HG02610 (cell line): ENCODE measurements around the gene TUFT1.
"Not testable (repeated sequence)": the region's sequence is repeated elsewhere in the genome, so short reads cannot be mapped to it uniquely, and the experiment has no call there.

ENCODE experiments used
- ATAC-seq: cut with Tn5 transposase; IDR thresholded peaks from one replicate; pipeline ENCODE4 v1.9.1; 2021; ENCODE audit warnings: mild to moderate bottlenecking, moderate library complexity; ENCODE audit not compliant: unreplicated experiment

Gene TUFT1

GRCh38 chr1:151613282-151613780 is 73.2 kb downstream of the TUFT1 start:
- ATAC-seq, result no peak

GRCh38 chr1:151615711-151616504 is 75.8 kb downstream of the TUFT1 start:
- no peak for ATAC-seq

- ATAC-seq, result no peak
These were observed 76.4 kb downstream of the TUFT1 start for GRCh38 chr1:151616505-151616849.

- ATAC-seq, result no peak
These were observed 77.9 kb downstream of the TUFT1 start for GRCh38 chr1:151618003-151618402.

- no peak for ATAC-seq
These were observed 78.4 kb downstream of the TUFT1 start for GRCh38 chr1:151618470-151618869.

GRCh38 chr1:151618996-151619395 is 78.9 kb downstream of the TUFT1 start:
- not testable (repeated sequence) for ATAC-seq

GRCh38 chr1:151619489-151620093 is 79.5 kb downstream of the TUFT1 start:
- no peak for ATAC-seq

GRCh38 chr1:151620286-151620685 is 80.2 kb downstream of the TUFT1 start:
- no peak for ATAC-seq

GRCh38 chr1:151621351-151621750 is 81.2 kb downstream of the TUFT1 start:
- no peak for ATAC-seq

- no peak for ATAC-seq
These were observed 84.7 kb downstream of the TUFT1 start for GRCh38 chr1:151624783-151625182.

GRCh38 chr1:151626740-151627334 is 86.7 kb downstream of the TUFT1 start:
- no peak for ATAC-seq

- no peak for ATAC-seq
These were observed 89.2 kb downstream of the TUFT1 start for GRCh38 chr1:151629278-151629677.
